Right atrium auricular region (tissue), 2 donors: Measurements from ENCODE around the gene TOX2. TPM values are rescaled to one million over a fixed set of nuclear protein-coding genes. Genes with fewer than 3 reads are reported as not detected.

Experiments
- DNase-seq: peaks from one replicate; pipeline ENCODE4 v3.0.0-alpha.2; 2019; ENCODE audit warnings: low spot score
- H3K27ac ChIP-seq, 2 donors: fragments of 200-600 bp; sonication (generic); 1 replicate in 1 of 2; 2 replicates in 1 of 2; pipeline ENCODE4 v1.5.1; 2016 to 2019
- H3K27me3 ChIP-seq, 2 donors: fragments of 200-600 bp; sonication (generic); one replicate each; pipeline versions ENCODE4 v1.5.1 to v1.6.0; 2017 to 2019
- H3K36me3 ChIP-seq: fragments of 200-600 bp; sonication (generic); one replicate; pipeline ENCODE4 v1.5.1; 2016
- H3K4me1 ChIP-seq, 2 donors: fragments of 200-600 bp; sonication (generic); one replicate each; pipeline versions ENCODE4 v1.5.1 to v1.6.0; 2017 to 2019
- H3K4me3 ChIP-seq, 2 donors: fragments of 200-600 bp; sonication (generic); 1 replicate in 1 of 2; 2 replicates in 1 of 2; pipeline ENCODE4 v1.5.1; 2017 to 2019; ENCODE audit warnings: mild to moderate bottlenecking in 1 of 2, moderate library complexity in 1 of 2
- H3K9me3 ChIP-seq, 2 donors: fragments of 200-600 bp; sonication (generic); one replicate each; pipeline ENCODE4 v1.5.1; 2019
- CTCF ChIP-seq, 2 donors: fragments of 200-600 bp; sonication (generic); IDR thresholded peaks; one replicate each; pipeline ENCODE4 v1.5.1; 2019; ENCODE audit warnings: antibody characterized with exemption in 2 of 2
- total RNA-seq, 2 donors: library from RNA; depleted of rRNA; stranded (reverse); fragments of >200 nt; gene quantifications; one replicate each; pipeline ENCODE4 v1.1.0, GENCODE V29; 2016

The TOX2 gene
- total RNA-seq, 2 donors from 2014 or later = 0.30 to 0.63 TPM

GRCh38 chr20:43922614-43923013, 8.0 kb downstream of the TOX2 start:
- Histone ChIP-seq H3K9me3 (no peaks in the 10 kb centered on the region), H3K4me1 (no peaks in the 10 kb centered on the region), H3K27me3 (no peaks in the 10 kb centered on the region), H3K27ac (no peak overlapping the region), H3K4me3 (no peak overlapping the region), H3K36me3 (no peaks in the 10 kb centered on the region)
- DNase-seq = no peak
- TF ChIP-seq CTCF (IDR thresholded peaks at IDR 0.05) = no peak

- Histone ChIP-seq H3K27me3 (no peaks in the 10 kb centered on the region), H3K36me3 (no peaks in the 10 kb centered on the region), H3K9me3 (no peaks in the 10 kb centered on the region), H3K4me1 (no peaks in the 10 kb centered on the region), H3K4me3 (no peak overlapping the region), H3K27ac (no peak overlapping the region)
- no peak for TF ChIP-seq CTCF (IDR thresholded peaks at IDR 0.05)
- no peak for DNase-seq
Observed at GRCh38 chr20:43923322-43923721, 8.7 kb downstream of the TOX2 start.

- Histone ChIP-seq H3K4me3 (no peak overlapping the region), H3K27ac (no peak overlapping the region), H3K27me3 (no peaks in the 10 kb centered on the region), H3K36me3 (no peaks in the 10 kb centered on the region), H3K4me1 (no peaks in the 10 kb centered on the region), H3K9me3 (no peaks in the 10 kb centered on the region)
- no peak for TF ChIP-seq CTCF (IDR thresholded peaks at IDR 0.05)
- DNase-seq = no peak
Observed at GRCh38 chr20:43923917-43924316, 9.3 kb downstream of the TOX2 start.

GRCh38 chr20:43925215-43925614, 10.6 kb downstream of the TOX2 start:
- H3K27ac ChIP-seq = no peak overlapping the region
- H3K4me3 ChIP-seq = no peak overlapping the region
- H3K4me1 ChIP-seq = no peaks in the 10 kb centered on the region
- DNase-seq = no peak
- TF ChIP-seq CTCF (IDR thresholded peaks at IDR 0.05) = no peak
- H3K27me3 ChIP-seq = no peaks in the 10 kb centered on the region
- H3K9me3 ChIP-seq = no peaks in the 10 kb centered on the region
- no peaks in the 10 kb centered on the region for H3K36me3 ChIP-seq

- TF ChIP-seq CTCF (IDR thresholded peaks at IDR 0.05) = no peak
- Histone ChIP-seq H3K36me3 (no peaks in the 10 kb centered on the region), H3K9me3 (no peaks in the 10 kb centered on the region), H3K27ac (no peak overlapping the region), H3K4me3 (no peak overlapping the region), H3K27me3 (no peaks in the 10 kb centered on the region), H3K4me1 (no peaks in the 10 kb centered on the region)
- no peak for DNase-seq
Observed at GRCh38 chr20:43925801-43926200, 11.1 kb downstream of the TOX2 start.

- H3K9me3 ChIP-seq = no peaks in the 10 kb centered on the region
Observed at GRCh38 chr20:43926287-43927050, 11.8 kb downstream of the TOX2 start.

More at GRCh38 chr20:43926287-43927050, 11.8 kb downstream of the TOX2 start:
- no peak overlapping the region for H3K27ac ChIP-seq
- H3K27me3 ChIP-seq = no peaks in the 10 kb centered on the region
- no peak overlapping the region for H3K4me3 ChIP-seq
- no peak for DNase-seq
- H3K4me1 ChIP-seq = no peaks in the 10 kb centered on the region
- TF ChIP-seq CTCF (IDR thresholded peaks at IDR 0.05) = no peak
- no peaks in the 10 kb centered on the region for H3K36me3 ChIP-seq
